NCI-H1694 treated with DMSO at 0.1 percent for 48 hours (cell line): ENCODE measurements around the gene CFAP119.

Source experiments
- DNase-seq: peaks from one replicate; lab custom pipeline; 2025; lab: John Stamatoyannopoulos, UW

CFAP119 gene

DNA sequence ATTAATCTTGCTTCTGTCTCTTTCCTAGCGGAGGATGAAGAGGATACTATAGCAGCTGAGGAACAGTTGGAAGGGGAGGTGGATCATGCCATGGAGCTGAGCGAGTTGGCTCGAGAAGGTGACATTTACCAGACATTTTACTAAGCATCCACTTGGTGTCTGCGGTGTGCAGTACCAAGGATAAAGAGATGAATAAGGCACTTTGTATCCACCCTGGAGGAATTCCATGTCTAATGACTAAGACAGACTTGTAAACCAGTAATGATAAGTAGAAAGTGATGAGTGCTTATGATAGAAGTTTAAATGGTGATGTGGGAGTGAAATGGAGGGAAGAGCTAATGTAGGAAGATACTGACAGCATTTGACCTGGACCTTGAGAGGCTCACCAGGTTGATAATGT lies 50.9 kb downstream of the CFAP119 start:
- DNase-seq: no peak
